HL-60 (cell line): ENCODE data around the gene GPR108.

ENCODE experiments used
- DNase-seq, 2 experiments: peaks; one replicate each; pipeline ENCODE4 v3.0.0-alpha.2; 2010 to 2020; ENCODE audit warnings: low read depth in 1 of 2, low spot score in 1 of 2
- H3K27ac ChIP-seq: fragments of 250-450 bp; sonication (Bioruptor Pico); replicated peaks from 2 replicates; pipeline ENCODE4 v1.5.1; 2020; ENCODE audit warnings: mild to moderate bottlenecking, moderate library complexity
- H3K27me3 ChIP-seq: fragments of 250-450 bp; sonication (Bioruptor Pico); 2 replicates; pipeline ENCODE4 v1.5.1; 2021; ENCODE audit warnings: mild to moderate bottlenecking, moderate library complexity; ENCODE audit not compliant: insufficient read depth, poor library complexity, severe bottlenecking
- H3K4me3 ChIP-seq: replicated peaks from 2 replicates; pipeline ENCODE4 v1.5.1; 2011; ENCODE audit warnings: mild to moderate bottlenecking, control low read depth, low read length; ENCODE audit not compliant: insufficient read depth
- GABPA ChIP-seq: IDR thresholded peaks from 2 replicates; pipeline ENCODE4 v1.6.1; 2012; ENCODE audit warnings: low read depth
- POLR2AphosphoS5 ChIP-seq: IDR thresholded peaks from 2 replicates; pipeline ENCODE4 v1.6.1; 2012; ENCODE audit warnings: low read depth
- REST ChIP-seq: IDR thresholded peaks from 2 replicates; pipeline ENCODE4 v1.6.1; 2012; ENCODE audit warnings: low read depth; ENCODE audit not compliant: insufficient replicate concordance
- SPI1 ChIP-seq: IDR thresholded peaks from 2 replicates; pipeline ENCODE4 v1.6.1; 2012; ENCODE audit warnings: low read depth, mild to moderate bottlenecking, borderline replicate concordance
- TF ChIP-seq, protein P1 (sequence below): IDR thresholded peaks from one replicate; pipeline ENCODE4 v1.5.1; 2011; ENCODE audit warnings: low read length, control low read depth, inconsistent platforms; ENCODE audit not compliant: insufficient read depth

The GPR108 gene

DNA sequence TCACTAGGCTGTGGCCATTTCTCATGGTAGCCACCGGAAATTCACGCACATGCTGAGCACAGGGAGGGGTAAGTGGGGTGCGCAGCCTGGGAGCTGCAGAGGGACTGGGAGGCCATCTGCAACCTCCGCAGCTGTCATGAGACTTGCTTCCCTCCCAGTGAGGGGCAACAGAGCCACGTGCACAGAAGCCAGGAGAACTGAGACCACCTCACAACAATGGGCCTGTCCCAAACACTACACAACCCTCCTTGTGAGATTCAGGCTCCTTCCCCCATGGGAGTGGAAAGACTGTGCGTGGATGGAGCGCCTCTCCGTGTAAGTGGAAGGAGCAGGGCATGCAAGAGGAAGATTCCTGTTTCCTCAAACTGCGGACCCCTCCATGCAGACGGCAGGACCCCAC, 25.8 kb downstream of the GPR108 start:
- H3K27me3 ChIP-seq: peaks cover 4% of the 10 kb centered on the region
- no peak for TF ChIP-seq REST
- no peak for TF ChIP-seq SPI1
- no peak for TF ChIP-seq GABPA
- no peak for TF ChIP-seq POLR2AphosphoS5
- TF ChIP-seq, protein P1, sequence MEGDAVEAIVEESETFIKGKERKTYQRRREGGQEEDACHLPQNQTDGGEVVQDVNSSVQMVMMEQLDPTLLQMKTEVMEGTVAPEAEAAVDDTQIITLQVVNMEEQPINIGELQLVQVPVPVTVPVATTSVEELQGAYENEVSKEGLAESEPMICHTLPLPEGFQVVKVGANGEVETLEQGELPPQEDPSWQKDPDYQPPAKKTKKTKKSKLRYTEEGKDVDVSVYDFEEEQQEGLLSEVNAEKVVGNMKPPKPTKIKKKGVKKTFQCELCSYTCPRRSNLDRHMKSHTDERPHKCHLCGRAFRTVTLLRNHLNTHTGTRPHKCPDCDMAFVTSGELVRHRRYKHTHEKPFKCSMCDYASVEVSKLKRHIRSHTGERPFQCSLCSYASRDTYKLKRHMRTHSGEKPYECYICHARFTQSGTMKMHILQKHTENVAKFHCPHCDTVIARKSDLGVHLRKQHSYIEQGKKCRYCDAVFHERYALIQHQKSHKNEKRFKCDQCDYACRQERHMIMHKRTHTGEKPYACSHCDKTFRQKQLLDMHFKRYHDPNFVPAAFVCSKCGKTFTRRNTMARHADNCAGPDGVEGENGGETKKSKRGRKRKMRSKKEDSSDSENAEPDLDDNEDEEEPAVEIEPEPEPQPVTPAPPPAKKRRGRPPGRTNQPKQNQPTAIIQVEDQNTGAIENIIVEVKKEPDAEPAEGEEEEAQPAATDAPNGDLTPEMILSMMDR: no peak
- H3K4me3 ChIP-seq: no peak overlapping the region
- H3K27ac ChIP-seq: no peak overlapping the region
- DNase-seq: no peak

DNA sequence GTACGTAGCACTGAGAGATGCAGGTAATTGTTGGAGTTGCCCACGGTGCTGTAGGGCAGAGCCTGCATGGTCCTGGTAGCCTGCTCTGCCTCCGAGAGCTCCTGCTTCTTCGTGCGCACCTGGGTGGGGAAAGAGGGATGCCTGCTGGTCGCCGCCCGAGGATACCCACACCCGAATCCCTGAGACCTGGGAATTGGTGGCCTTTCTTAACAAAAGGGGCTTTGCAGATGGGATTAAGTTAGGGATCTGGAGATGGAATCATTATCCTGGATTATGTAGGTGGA, 26.4 kb downstream of the GPR108 start:
- Histone ChIP-seq H3K27ac (no peak overlapping the region), H3K27me3 (peaks cover 4% of the 10 kb centered on the region), H3K4me3 (no peak overlapping the region)
- TF ChIP-seq POLR2AphosphoS5 (no peak), GABPA (no peak), SPI1 (no peak), REST (no peak)
- TF ChIP-seq, protein P1: no peak
- no peak for DNase-seq

DNA sequence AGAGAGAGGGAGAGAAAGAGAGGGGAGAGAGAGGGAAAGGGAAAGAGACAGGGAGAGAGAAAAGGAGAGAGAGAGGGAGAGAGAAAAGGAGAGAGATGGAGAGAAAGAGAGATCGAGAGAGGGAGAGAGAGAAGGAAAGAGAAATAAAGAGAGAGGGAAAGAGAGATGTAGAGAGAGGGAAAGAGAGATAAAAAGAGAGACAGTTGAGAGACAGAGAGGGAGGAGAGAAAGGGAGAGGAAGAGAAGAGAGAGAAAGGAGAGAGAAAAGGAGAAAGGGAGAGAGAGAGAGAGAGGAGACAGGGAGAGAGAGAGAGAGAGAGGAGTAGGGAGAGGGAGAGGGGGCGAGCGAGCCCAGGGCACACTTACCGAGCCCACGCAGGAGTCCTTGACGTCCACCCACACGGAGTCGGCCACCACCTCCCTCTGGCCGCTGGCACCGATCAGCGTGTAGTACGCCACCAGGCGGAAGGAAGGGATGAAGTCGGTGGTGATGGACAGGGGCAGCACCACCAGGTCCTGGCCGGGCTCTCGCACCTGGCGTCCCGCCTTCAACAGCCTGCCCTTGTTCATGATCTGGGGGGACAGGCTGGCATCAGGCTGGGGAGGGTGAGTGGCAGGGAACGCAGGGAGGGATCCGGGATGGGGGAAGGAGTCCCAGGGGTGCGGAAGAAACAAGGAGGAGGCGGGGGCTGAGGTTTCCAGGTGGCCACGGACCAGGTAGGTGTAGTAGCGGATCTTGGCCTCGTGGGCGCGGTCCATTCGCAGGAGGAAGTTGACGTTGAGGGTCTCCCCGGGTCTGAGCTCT, 26.9 kb downstream of the GPR108 start:
- Histone ChIP-seq H3K27me3 (peaks cover 4% of the 10 kb centered on the region), H3K4me3 (no peak overlapping the region), H3K27ac (no peak overlapping the region)
- no peak for DNase-seq
- no peak for TF ChIP-seq POLR2AphosphoS5
- TF ChIP-seq, protein P1: no peak
- no peak for TF ChIP-seq GABPA
- TF ChIP-seq REST: no peak
- TF ChIP-seq SPI1: no peak
